Measurements from ENCODE around the gene CCR3. TPM values are rescaled to one million over a fixed set of nuclear protein-coding genes. Genes with fewer than 3 reads are reported as not detected.

Gene CCR3
- total RNA-seq, 1 experiment from 2014 or later = not detected

DNA sequence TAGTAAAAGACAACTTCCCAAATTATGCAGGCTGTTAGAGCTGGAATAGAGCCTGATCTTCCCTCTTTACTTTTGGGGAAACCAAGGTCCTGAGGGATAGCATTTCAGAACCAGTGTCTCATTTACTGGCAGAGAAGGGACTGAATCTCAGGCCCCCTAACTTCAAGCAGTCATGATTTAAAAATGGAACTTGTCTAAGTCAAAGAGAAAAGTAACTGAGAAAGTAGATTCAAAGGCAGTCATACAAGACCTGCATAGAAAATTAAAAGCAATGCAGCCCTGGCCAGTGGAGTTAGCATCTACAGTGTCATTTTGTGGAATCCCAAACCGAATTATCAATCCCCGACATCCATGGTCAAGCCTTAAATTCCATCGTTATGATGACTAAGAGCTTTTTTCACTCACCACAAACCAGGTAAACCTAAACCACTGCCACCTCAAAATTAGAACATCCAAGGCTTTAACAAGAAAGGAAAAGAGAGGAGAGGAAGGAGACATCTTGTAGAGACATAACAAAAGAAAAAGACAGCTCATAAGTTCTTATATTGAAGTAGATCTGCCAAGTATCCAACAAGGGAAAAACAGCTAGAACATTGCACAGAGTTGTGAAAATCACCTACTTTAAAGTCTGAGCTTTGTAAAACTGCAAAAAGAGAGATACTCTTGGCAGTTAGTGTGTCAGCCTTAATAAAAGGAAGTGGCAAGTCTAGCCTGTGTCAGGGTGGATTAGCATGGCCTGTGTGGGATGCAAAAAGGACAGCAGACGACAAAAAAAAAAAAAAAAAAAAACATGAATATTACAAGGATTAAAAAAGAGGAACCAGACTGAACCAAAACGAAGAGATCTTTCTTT, 57.6 kb downstream of the CCR3 start:
- ChIA-PET CTCF (no interaction called here), RAD21 (ENCODE audit: low non-redundant PET in 1 of 2, low total read pairs in 2 of 2, uncharacterized antibody in 2 of 2, unreplicated experiment in 2 of 2) (no interaction called here)
- DNase-seq (ENCODE audit: low read depth, low spot score) = no peak

More for the DNA sequence above, 57.6 kb downstream of the CCR3 start:
- H3K79me2 ChIP-seq (ENCODE audit: insufficient read depth, low read length) = no peaks in the 10 kb centered on the region
- TF ChIP-seq, protein P1, sequence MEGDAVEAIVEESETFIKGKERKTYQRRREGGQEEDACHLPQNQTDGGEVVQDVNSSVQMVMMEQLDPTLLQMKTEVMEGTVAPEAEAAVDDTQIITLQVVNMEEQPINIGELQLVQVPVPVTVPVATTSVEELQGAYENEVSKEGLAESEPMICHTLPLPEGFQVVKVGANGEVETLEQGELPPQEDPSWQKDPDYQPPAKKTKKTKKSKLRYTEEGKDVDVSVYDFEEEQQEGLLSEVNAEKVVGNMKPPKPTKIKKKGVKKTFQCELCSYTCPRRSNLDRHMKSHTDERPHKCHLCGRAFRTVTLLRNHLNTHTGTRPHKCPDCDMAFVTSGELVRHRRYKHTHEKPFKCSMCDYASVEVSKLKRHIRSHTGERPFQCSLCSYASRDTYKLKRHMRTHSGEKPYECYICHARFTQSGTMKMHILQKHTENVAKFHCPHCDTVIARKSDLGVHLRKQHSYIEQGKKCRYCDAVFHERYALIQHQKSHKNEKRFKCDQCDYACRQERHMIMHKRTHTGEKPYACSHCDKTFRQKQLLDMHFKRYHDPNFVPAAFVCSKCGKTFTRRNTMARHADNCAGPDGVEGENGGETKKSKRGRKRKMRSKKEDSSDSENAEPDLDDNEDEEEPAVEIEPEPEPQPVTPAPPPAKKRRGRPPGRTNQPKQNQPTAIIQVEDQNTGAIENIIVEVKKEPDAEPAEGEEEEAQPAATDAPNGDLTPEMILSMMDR (IDR thresholded peaks at IDR 0.05 in 2 of 3, conservative IDR thresholded peaks at IDR 0.05 in 1 of 3; ENCODE audit: borderline replicate concordance in 1 of 3, insufficient read depth in 1 of 3, low read depth in 2 of 3, low read length in 2 of 3) = no peak
- no peak for TF ChIP-seq POLR2A (IDR thresholded peaks at IDR 0.05; ENCODE audit: borderline replicate concordance, extremely low read depth, insufficient read depth, insufficient read length)
- TF ChIP-seq, protein P2, sequence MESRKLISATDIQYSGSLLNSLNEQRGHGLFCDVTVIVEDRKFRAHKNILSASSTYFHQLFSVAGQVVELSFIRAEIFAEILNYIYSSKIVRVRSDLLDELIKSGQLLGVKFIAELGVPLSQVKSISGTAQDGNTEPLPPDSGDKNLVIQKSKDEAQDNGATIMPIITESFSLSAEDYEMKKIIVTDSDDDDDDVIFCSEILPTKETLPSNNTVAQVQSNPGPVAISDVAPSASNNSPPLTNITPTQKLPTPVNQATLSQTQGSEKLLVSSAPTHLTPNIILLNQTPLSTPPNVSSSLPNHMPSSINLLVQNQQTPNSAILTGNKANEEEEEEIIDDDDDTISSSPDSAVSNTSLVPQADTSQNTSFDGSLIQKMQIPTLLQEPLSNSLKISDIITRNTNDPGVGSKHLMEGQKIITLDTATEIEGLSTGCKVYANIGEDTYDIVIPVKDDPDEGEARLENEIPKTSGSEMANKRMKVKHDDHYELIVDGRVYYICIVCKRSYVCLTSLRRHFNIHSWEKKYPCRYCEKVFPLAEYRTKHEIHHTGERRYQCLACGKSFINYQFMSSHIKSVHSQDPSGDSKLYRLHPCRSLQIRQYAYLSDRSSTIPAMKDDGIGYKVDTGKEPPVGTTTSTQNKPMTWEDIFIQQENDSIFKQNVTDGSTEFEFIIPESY (IDR thresholded peaks at IDR 0.05; ENCODE audit: extremely low read depth, insufficient replicate concordance, low read length) = no peak
- TF ChIP-seq SIN3A (IDR thresholded peaks at IDR 0.05; ENCODE audit: low read depth) = no peak
- no peak for TF ChIP-seq POLR2AphosphoS5 (IDR thresholded peaks at IDR 0.05; ENCODE audit: low read depth, low read length)
- no peak for TF ChIP-seq CEBPB (IDR thresholded peaks at IDR 0.05; ENCODE audit: low read depth)
- TF ChIP-seq TCF7L2 (IDR thresholded peaks at IDR 0.05; ENCODE audit: borderline replicate concordance, extremely low read depth, insufficient read depth, insufficient read length) = no peak
- TF ChIP-seq YY1 (IDR thresholded peaks at IDR 0.05; ENCODE audit: extremely low read depth, insufficient replicate concordance, low read depth, low read length) = no peak
- no peak for TF ChIP-seq RAD21 (IDR thresholded peaks at IDR 0.05; ENCODE audit: low read depth)
- no peak for TF ChIP-seq SRF (IDR thresholded peaks at IDR 0.05; ENCODE audit: low read depth)
- TF ChIP-seq CBX3 (IDR thresholded peaks at IDR 0.05; ENCODE audit: low read depth) = no peak
- TF ChIP-seq SP1 (IDR thresholded peaks at IDR 0.05; ENCODE audit: low read depth) = no peak
- TF ChIP-seq, protein P3, sequence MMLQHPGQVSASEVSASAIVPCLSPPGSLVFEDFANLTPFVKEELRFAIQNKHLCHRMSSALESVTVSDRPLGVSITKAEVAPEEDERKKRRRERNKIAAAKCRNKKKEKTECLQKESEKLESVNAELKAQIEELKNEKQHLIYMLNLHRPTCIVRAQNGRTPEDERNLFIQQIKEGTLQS (IDR thresholded peaks at IDR 0.05) = no peak
- no peak for TF ChIP-seq JUND (IDR thresholded peaks at IDR 0.05)
- TF ChIP-seq, protein P4, sequence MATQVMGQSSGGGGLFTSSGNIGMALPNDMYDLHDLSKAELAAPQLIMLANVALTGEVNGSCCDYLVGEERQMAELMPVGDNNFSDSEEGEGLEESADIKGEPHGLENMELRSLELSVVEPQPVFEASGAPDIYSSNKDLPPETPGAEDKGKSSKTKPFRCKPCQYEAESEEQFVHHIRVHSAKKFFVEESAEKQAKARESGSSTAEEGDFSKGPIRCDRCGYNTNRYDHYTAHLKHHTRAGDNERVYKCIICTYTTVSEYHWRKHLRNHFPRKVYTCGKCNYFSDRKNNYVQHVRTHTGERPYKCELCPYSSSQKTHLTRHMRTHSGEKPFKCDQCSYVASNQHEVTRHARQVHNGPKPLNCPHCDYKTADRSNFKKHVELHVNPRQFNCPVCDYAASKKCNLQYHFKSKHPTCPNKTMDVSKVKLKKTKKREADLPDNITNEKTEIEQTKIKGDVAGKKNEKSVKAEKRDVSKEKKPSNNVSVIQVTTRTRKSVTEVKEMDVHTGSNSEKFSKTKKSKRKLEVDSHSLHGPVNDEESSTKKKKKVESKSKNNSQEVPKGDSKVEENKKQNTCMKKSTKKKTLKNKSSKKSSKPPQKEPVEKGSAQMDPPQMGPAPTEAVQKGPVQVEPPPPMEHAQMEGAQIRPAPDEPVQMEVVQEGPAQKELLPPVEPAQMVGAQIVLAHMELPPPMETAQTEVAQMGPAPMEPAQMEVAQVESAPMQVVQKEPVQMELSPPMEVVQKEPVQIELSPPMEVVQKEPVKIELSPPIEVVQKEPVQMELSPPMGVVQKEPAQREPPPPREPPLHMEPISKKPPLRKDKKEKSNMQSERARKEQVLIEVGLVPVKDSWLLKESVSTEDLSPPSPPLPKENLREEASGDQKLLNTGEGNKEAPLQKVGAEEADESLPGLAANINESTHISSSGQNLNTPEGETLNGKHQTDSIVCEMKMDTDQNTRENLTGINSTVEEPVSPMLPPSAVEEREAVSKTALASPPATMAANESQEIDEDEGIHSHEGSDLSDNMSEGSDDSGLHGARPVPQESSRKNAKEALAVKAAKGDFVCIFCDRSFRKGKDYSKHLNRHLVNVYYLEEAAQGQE (IDR thresholded peaks at IDR 0.05; ENCODE audit: low read depth) = no peak
- no peak for TF ChIP-seq EGR1 (IDR thresholded peaks at IDR 0.05; ENCODE audit: low read depth)
- no peak for TF ChIP-seq ZNF274 (IDR thresholded peaks at IDR 0.05; ENCODE audit: low read depth, low read length)
- TF ChIP-seq ZFX (IDR thresholded peaks at IDR 0.05) = no peak
- no peak for TF ChIP-seq FOSL1 (IDR thresholded peaks at IDR 0.05; ENCODE audit: low read depth)
- TF ChIP-seq, protein P5, sequence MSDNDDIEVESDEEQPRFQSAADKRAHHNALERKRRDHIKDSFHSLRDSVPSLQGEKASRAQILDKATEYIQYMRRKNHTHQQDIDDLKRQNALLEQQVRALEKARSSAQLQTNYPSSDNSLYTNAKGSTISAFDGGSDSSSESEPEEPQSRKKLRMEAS (IDR thresholded peaks at IDR 0.05) = no peak
- H4K20me1 ChIP-seq (ENCODE audit: insufficient read depth) = no peaks in the 10 kb centered on the region
- intact Hi-C loops (cut with micrococcal nuclease) = no loop called here
- no peak overlapping the region for H3K9ac ChIP-seq (ENCODE audit: low read length)
- no peaks in the 10 kb centered on the region for H3K4me1 ChIP-seq (ENCODE audit: control insufficient read depth in 1 of 2, insufficient read depth in 2 of 2, low read length in 2 of 2)
- H3K27me3 ChIP-seq (ENCODE audit: insufficient read depth, low read length) = no peaks in the 10 kb centered on the region
- no peak overlapping the region for H3K4me2 ChIP-seq (ENCODE audit: low read length)
- H3K27ac ChIP-seq (ENCODE audit: low read depth, low read length) = no peak overlapping the region
- ATAC-seq = no peak
- POLR2A ChIA-PET = no interaction called here
- H2AFZ ChIP-seq (ENCODE audit: low read depth, low read length, poor library complexity, severe bottlenecking) = no peak overlapping the region
- no peaks in the 10 kb centered on the region for H3K9me3 ChIP-seq (ENCODE audit: control insufficient read depth in 1 of 2, insufficient read depth in 1 of 2, low read depth in 1 of 2, low read length in 2 of 2)
- BruUV-seq (replicated peaks) = no TSS peak
- no peak overlapping the region for H3K4me3 ChIP-seq (replicated peaks in 1 of 2; ENCODE audit: low read depth in 1 of 2, low read length in 2 of 2)
- no peaks in the 10 kb centered on the region for H3K36me3 ChIP-seq (ENCODE audit: control insufficient read depth in 1 of 2, insufficient read depth in 2 of 2, low read length in 2 of 2)
- H3K9me2 ChIP-seq (ENCODE audit: insufficient read depth) = no peaks in the 10 kb centered on the region

Measured in HCT116 (cell line).